ENCODE results near the gene RAP2A. TPM values are rescaled to one million over a fixed set of nuclear protein-coding genes. Genes with fewer than 3 reads are reported as not detected.

Gene RAP2A
- total and polyA plus RNA-seq, 2 donors from 2014 or later: 7.4 to 25.5 TPM

GRCh38 chr13:97495678-97496077 lies 61.7 kb downstream of the RAP2A start:
- Histone ChIP-seq H3K4me1 (ENCODE audit: control insufficient read depth in 2 of 3, insufficient read depth in 2 of 3, low read depth in 1 of 3, low read length in 3 of 3) (no peaks in the 10 kb centered on the region), H3K27ac (ENCODE audit: low read depth in 2 of 2, low read length in 2 of 2) (no peak overlapping the region), H3K36me3 (ENCODE audit: control insufficient read depth in 2 of 3, insufficient read depth in 3 of 3, low read length in 3 of 3) (no peaks in the 10 kb centered on the region), H3K4me3 (ENCODE audit: low read length in 3 of 3) (no peak overlapping the region), H3K9ac (ENCODE audit: low read length in 3 of 3) (no peak overlapping the region), H3K9me3 (ENCODE audit: control insufficient read depth in 2 of 3, insufficient read depth in 1 of 3, low read length in 3 of 3) (peaks cover 0 to 5% (median 4%) of the 10 kb centered on the region in 3 donors), H3K27me3 (ENCODE audit: control insufficient read depth, insufficient read depth, low read length) (no peaks in the 10 kb centered on the region)
- DNase-seq (no peak), FAIRE-seq (no peak)
- TF ChIP-seq CTCF (IDR thresholded peaks at IDR 0.05; ENCODE audit: borderline replicate concordance, extremely low read depth, insufficient read depth): no peak
- intact Hi-C loops (cut with DNase I): no loop called here

GRCh38 chr13:97496511-97496910 lies 62.5 kb downstream of the RAP2A start:
- Histone ChIP-seq H3K27me3 (ENCODE audit: control insufficient read depth, insufficient read depth, low read length) (no peaks in the 10 kb centered on the region), H3K4me3 (ENCODE audit: low read length in 3 of 3) (no peak overlapping the region), H3K27ac (ENCODE audit: low read depth in 2 of 2, low read length in 2 of 2) (no peak overlapping the region), H3K9ac (ENCODE audit: low read length in 3 of 3) (no peak overlapping the region), H3K4me1 (ENCODE audit: control insufficient read depth in 2 of 3, insufficient read depth in 2 of 3, low read depth in 1 of 3, low read length in 3 of 3) (no peaks in the 10 kb centered on the region), H3K9me3 (ENCODE audit: control insufficient read depth in 2 of 3, insufficient read depth in 1 of 3, low read length in 3 of 3) (peaks cover 0 to under 1% (median 0%) of the 10 kb centered on the region in 3 donors), H3K36me3 (ENCODE audit: control insufficient read depth in 2 of 3, insufficient read depth in 3 of 3, low read length in 3 of 3) (no peaks in the 10 kb centered on the region)
- TF ChIP-seq CTCF (IDR thresholded peaks at IDR 0.05; ENCODE audit: borderline replicate concordance, extremely low read depth, insufficient read depth): no peak
- peak in 2 of 5 donors; percentile 36 to 72 for DNase-seq
- FAIRE-seq: no peak
- intact Hi-C loops (cut with DNase I): no loop called here

- no peaks in the 10 kb centered on the region for H3K4me1 ChIP-seq (ENCODE audit: control insufficient read depth in 2 of 3, insufficient read depth in 2 of 3, low read depth in 1 of 3, low read length in 3 of 3)
- no peaks in the 10 kb centered on the region for H3K36me3 ChIP-seq (ENCODE audit: control insufficient read depth in 2 of 3, insufficient read depth in 3 of 3, low read length in 3 of 3)
- no peak for DNase-seq
- H3K27ac ChIP-seq (ENCODE audit: low read depth in 2 of 2, low read length in 2 of 2): no peak overlapping the region
- H3K9me3 ChIP-seq (ENCODE audit: control insufficient read depth in 2 of 3, insufficient read depth in 1 of 3, low read length in 3 of 3): no peaks in the 10 kb centered on the region
- H3K4me3 ChIP-seq (ENCODE audit: low read length in 3 of 3): no peak overlapping the region
- TF ChIP-seq CTCF (IDR thresholded peaks at IDR 0.05; ENCODE audit: borderline replicate concordance, extremely low read depth, insufficient read depth): no peak
- intact Hi-C loops (cut with DNase I): no loop called here
- H3K9ac ChIP-seq (ENCODE audit: low read length in 3 of 3): no peak overlapping the region
- no peak for FAIRE-seq
- no peaks in the 10 kb centered on the region for H3K27me3 ChIP-seq (ENCODE audit: control insufficient read depth, insufficient read depth, low read length)
Measured at GRCh38 chr13:97497400-97497799, 63.4 kb downstream of the RAP2A start.

GRCh38 chr13:97498419-97498818 lies 64.5 kb downstream of the RAP2A start:
- Histone ChIP-seq H3K9me3 (ENCODE audit: control insufficient read depth in 2 of 3, insufficient read depth in 1 of 3, low read length in 3 of 3) (no peaks in the 10 kb centered on the region), H3K36me3 (ENCODE audit: control insufficient read depth in 2 of 3, insufficient read depth in 3 of 3, low read length in 3 of 3) (no peaks in the 10 kb centered on the region), H3K9ac (ENCODE audit: low read length in 3 of 3) (no peak overlapping the region), H3K27ac (ENCODE audit: low read depth in 2 of 2, low read length in 2 of 2) (no peak overlapping the region), H3K4me3 (ENCODE audit: low read length in 3 of 3) (no peak overlapping the region), H3K27me3 (ENCODE audit: control insufficient read depth, insufficient read depth, low read length) (no peaks in the 10 kb centered on the region), H3K4me1 (ENCODE audit: control insufficient read depth in 2 of 3, insufficient read depth in 2 of 3, low read depth in 1 of 3, low read length in 3 of 3) (peaks cover 0 to 4% (median 0%) of the 10 kb centered on the region in 3 donors)
- FAIRE-seq (no peak), DNase-seq (no peak)
- intact Hi-C loops (cut with DNase I): no loop called here
- TF ChIP-seq CTCF (IDR thresholded peaks at IDR 0.05; ENCODE audit: borderline replicate concordance, extremely low read depth, insufficient read depth): no peak
